Measurements from ENCODE around the gene PLP2.

GRCh38 chrX:49192722-49193328 is 21.1 kb downstream of the PLP2 start:
- peak; percentile 64 for TF ChIP-seq CTCF (CRISPR knock-in tag; IDR thresholded peaks at IDR 0.05)
- TF ChIP-seq ARNT (IDR thresholded peaks at IDR 0.05), result no peak
- TF ChIP-seq E2F1 (CRISPR knock-in tag; IDR thresholded peaks at IDR 0.05), result no peak
- TF ChIP-seq MAX (IDR thresholded peaks at IDR 0.05), result no peak
- no peak for TF ChIP-seq MYC (CRISPR knock-in tag; IDR thresholded peaks at IDR 0.05; ENCODE audit: borderline replicate concordance)
- TF ChIP-seq TP53 (CRISPR knock-in tag; conservative IDR thresholded peaks at IDR 0.05), result no peak
- no peak for TF ChIP-seq TRIM24 (CRISPR knock-in tag; IDR thresholded peaks at IDR 0.05)
- TF ChIP-seq EP300 (IDR thresholded peaks at IDR 0.05; ENCODE audit: low read depth in 2 of 2, low read length in 2 of 2), result no peak
- no peak for TF ChIP-seq EP300 (CRISPR knock-in tag; IDR thresholded peaks at IDR 0.05; ENCODE audit: borderline replicate concordance)
- no peak for TF ChIP-seq RAD21 (CRISPR knock-in tag; IDR thresholded peaks at IDR 0.05)
- TF ChIP-seq FOXP4 (CRISPR knock-in tag; IDR thresholded peaks at IDR 0.05), result no peak
- no peak for TF ChIP-seq CEBPZ (IDR thresholded peaks at IDR 0.05; ENCODE audit: low read length)
- TF ChIP-seq HNF4G (IDR thresholded peaks at IDR 0.05; ENCODE audit: borderline replicate concordance, low read depth, low read length), result no peak
- no peak for TF ChIP-seq HNF4G (CRISPR knock-in tag; IDR thresholded peaks at IDR 0.05; ENCODE audit: borderline replicate concordance, low read depth)
